HepG2 (cell line): Measurements from ENCODE around the gene GSPT1. TPM values are rescaled to one million over a fixed set of nuclear protein-coding genes. Genes with fewer than 3 reads are reported as not detected.
A peak's percentile ranks its signal among the peaks of the same experiment; 100 is the strongest.

Experiments
- CEBPG ChIP-seq: IDR thresholded peaks from 2 replicates; pipeline ENCODE4 v1.6.1; 2016
- DBP ChIP-seq: sonication (generic); formaldehyde crosslinking; IDR thresholded peaks from 2 replicates; pipeline ENCODE4 v1.4.0; 2020; ENCODE audit warnings: missing genetic modification reagents; ENCODE audit errors: not compliant biosample characterization
- HIC2 ChIP-seq: sonication (generic); formaldehyde crosslinking; IDR thresholded peaks from 2 replicates; pipeline ENCODE4 v1.9.0; 2022; ENCODE audit warnings: low read depth, missing genetic modification reagents
- HOXA3 ChIP-seq: sonication (generic); formaldehyde crosslinking; IDR thresholded peaks from 2 replicates; pipeline ENCODE4 v1.5.0; 2020; ENCODE audit warnings: missing genetic modification reagents
- MTA3 ChIP-seq: sonication (generic); formaldehyde crosslinking; IDR thresholded peaks from 2 replicates; pipeline ENCODE4 v1.4.0; 2020; ENCODE audit warnings: missing genetic modification reagents
- NKX3-1 ChIP-seq: sonication (generic); formaldehyde crosslinking; IDR thresholded peaks from 2 replicates; pipeline ENCODE4 v1.5.0; 2020; ENCODE audit warnings: missing genetic modification reagents
- ONECUT2 ChIP-seq: sonication (generic); formaldehyde crosslinking; IDR thresholded peaks from 2 replicates; pipeline ENCODE4 v1.4.0; 2020; ENCODE audit warnings: missing genetic modification reagents
- RAD21 ChIP-seq: fragments of 450-650 bp; formaldehyde crosslinking; IDR thresholded peaks from 2 replicates; pipeline ENCODE4 v1.5.0; 2020; ENCODE audit warnings: mild to moderate bottlenecking
- RARA ChIP-seq: IDR thresholded peaks from 2 replicates; pipeline ENCODE4 v1.6.1; 2016; ENCODE audit warnings: missing genetic modification reagents, missing compliant biosample characterization
- SIN3A ChIP-seq: IDR thresholded peaks from 2 replicates; pipeline ENCODE4 v1.6.1; 2011; ENCODE audit warnings: low read depth, mild to moderate bottlenecking, control low read depth, low read length, borderline replicate concordance
- ZBTB33 ChIP-seq: sonication (generic); formaldehyde crosslinking; IDR thresholded peaks from 2 replicates; pipeline ENCODE4 v1.4.0; 2020; ENCODE audit warnings: missing genetic modification reagents
- ZBTB4 ChIP-seq: sonication (generic); formaldehyde crosslinking; IDR thresholded peaks from 2 replicates; pipeline ENCODE4 v1.4.0; 2020; ENCODE audit warnings: missing genetic modification reagents, mild to moderate bottlenecking, borderline replicate concordance
- ZNF318 ChIP-seq: sonication (generic); formaldehyde crosslinking; IDR thresholded peaks from 2 replicates; pipeline ENCODE4 v1.4.0; 2020; ENCODE audit warnings: mild to moderate bottlenecking, missing genetic modification reagents
- ZNF605 ChIP-seq: sonication (generic); formaldehyde crosslinking; IDR thresholded peaks from 2 replicates; pipeline ENCODE4 v1.8.0; 2022; ENCODE audit warnings: mild to moderate bottlenecking, missing genetic modification reagents
- polyA plus RNA-seq, 8 experiments: library from polyadenylated mRNA; depleted of rRNA in 3 of 8; stranded (reverse) in 7 of 8; unstranded in 1 of 8; fragments of >200 nt; fragmentation: Illumina TruSeq in 4 of 8; extraction: Trizol in 4 of 8; gene quantifications; 2 replicates each; pipeline versions ENCODE4 v1.2.1 to v1.2.3, GENCODE V29; 2011 to 2016; ENCODE audit warnings: low read depth in 4 of 8, missing spikeins in 1 of 8, mixed read lengths in 1 of 8; ENCODE audit not compliant: insufficient read depth in 1 of 8
- total RNA-seq, 5 experiments: library from RNA; depleted of rRNA; stranded (reverse); fragments of >200 nt; fragmentation: Illumina TruSeq; extraction: Trizol; gene quantifications; 2 replicates each; pipeline ENCODE4 v1.2.3, GENCODE V29; 2016; ENCODE audit warnings: low read depth in 1 of 5

GSPT1 gene
- total and polyA plus RNA-seq, 2 of the 13 experiments (the other 11 are each of a cell fraction or from before 2014, with no cell fraction given): 120 to 316 TPM

GRCh38 chr16:11835309-11835708 is 80.4 kb downstream of the GSPT1 start (continued):
- TF ChIP-seq ZBTB4 (CRISPR knock-in tag) (no peak), RAD21 (CRISPR knock-in tag) (0 out of 2 replicates have a peak, but pooled peaks have one; percentile 16), NKX3-1 (CRISPR knock-in tag) (no peak), HIC2 (CRISPR knock-in tag) (0 out of 2 replicates have a peak, but pooled peaks have one; percentile 23), CEBPG (no peak), DBP (no peak), ZBTB33 (no peak), ZNF605 (CRISPR knock-in tag) (no peak), HOXA3 (CRISPR knock-in tag) (no peak), MTA3 (CRISPR knock-in tag) (no peak), SIN3A (0 out of 2 replicates have a peak, but pooled peaks have one; percentile 8), ZNF318 (CRISPR knock-in tag) (no peak), RARA (CRISPR knock-in tag) (no peak), ONECUT2 (CRISPR knock-in tag) (no peak)
